HuH-7.5 (cell line): ENCODE measurements around the gene RIT2.

Source experiments
- DNase-seq: peaks from one replicate; pipeline ENCODE4 v3.0.0; 2011; ENCODE audit warnings: low spot score

RIT2 gene

DNA sequence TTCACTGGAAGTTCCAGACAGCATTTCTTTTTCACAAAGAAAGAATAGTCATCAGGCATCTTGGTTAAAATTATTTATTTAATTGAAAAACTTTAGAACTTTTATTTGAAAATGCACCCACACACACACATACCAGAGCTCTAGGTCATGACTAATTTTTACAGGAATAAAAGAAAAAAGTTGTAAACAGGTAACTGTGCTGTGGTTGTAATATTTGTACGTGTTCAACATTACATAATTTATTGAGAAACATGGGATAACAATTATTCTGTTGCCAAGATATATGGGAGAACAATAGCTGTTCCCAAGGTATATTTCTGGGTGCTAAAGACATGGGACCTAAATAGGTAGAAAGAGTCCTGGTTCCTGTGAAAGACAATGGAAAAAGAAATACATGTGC lies 104.9 kb downstream of the RIT2 start:
- DNase-seq: no peak

DNA sequence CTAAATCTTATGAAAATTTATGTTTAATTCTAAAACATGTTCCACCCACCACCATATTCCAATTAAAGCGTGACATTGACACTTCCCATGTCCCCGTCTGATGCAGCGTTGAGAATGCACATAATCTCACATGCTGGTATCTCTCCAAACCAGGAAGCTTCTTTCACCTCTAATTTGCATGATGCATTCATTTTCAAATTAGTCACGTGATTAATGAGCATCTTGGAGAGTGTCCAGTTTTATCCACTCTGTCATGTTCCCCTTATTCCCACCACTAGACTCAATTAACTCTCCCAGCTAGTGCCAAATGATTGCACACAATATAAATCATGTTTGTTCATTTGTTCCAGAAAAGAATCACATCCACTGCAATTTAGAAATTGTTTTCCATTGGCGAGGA lies 105.8 kb downstream of the RIT2 start:
- DNase-seq: no peak

DNA sequence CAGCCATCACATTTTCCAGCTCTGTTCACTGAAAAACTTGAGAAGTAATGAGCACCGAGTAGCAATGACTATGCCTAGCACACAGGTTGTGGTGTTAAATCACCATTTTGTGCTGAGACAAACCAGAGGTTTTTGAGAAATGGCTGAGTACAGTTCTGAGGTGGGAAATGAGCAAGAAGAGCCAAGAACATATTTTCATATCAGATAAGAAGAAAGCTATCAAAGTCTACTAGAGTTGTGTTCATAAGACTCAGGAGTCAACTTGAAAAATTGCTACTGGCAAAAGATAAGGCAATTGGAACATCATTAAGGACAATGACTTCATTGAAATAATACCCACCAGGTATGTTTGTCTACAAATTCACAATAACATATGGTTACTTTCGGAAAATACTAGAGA lies 108.1 kb downstream of the RIT2 start:
- no peak for DNase-seq

DNA sequence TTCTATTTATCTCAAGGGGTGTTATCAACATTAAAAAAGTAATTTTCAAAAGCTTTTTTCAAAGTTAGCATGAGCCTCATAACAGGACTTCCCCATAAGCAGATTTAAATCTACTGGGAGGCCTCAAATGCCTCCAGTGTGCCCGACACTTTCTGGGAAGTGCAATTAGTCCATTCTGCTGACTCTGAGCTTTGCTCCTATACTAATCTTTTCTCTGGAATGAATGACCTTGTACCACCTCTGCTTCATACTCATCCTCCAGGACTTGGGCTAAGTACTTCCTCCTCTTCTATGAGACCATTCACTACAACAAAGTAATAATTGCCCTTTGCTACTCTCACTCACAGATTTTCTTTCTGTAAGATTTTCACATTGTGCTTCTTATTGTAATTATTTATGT lies 111.1 kb downstream of the RIT2 start:
- DNase-seq: no peak

DNA sequence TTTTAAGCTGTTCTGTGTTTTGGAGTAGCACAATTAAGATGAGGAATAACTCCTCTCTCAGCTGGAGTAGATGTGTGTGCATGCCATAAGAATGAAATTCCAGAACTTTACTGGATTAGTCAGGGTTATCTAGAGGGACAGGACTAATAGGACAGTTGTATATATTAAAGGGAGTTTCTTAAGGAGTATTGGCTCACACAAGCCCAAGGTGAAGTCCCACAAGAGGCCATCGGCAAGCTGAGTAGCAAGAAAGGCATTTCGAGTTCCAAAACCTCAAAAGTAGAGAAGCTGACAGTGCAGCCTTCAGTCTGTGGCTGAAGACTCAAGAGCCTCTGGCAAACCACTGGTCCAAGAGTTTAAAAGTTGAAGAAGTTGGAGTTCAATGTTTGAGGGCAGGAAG lies 113.7 kb downstream of the RIT2 start:
- DNase-seq: no peak

DNA sequence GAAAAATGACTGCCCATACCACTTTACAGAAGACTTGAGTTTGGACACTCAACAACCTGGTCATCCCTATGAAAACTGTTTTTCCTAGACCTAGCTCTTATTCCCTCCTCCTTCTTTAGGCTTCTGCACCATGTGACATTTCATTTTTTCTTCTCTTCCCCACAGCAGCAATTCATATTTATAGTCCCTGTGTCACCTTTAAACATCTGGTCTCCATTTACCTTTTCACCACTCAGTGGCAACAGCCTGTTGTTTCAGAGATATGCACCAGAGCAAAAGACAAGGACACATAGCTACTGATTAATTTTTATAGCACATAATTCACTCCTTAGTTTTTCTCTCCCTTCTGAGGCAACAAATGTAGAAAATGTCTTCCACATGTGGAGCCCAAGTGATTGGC lies 118.7 kb downstream of the RIT2 start:
- no peak for DNase-seq

DNA sequence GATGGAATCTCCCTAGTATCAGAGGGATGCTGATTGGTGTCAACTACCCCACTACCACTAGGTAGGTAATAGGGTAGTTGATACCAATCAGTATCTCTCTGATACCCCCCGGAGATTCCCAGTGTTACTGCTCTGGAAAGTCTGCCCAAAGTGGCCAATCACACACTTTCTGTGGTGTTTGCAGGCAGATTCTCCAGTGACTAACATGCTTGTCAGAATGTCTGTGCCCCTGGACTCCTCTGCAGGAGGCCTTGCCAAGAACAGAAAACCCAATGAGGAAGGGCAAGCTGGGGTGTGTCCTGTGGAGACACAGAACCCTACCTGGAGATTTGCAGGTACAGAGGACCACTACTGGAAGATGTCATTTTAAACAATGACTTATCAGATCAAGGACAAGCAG lies 135.1 kb downstream of the RIT2 start:
- no peak for DNase-seq

DNA sequence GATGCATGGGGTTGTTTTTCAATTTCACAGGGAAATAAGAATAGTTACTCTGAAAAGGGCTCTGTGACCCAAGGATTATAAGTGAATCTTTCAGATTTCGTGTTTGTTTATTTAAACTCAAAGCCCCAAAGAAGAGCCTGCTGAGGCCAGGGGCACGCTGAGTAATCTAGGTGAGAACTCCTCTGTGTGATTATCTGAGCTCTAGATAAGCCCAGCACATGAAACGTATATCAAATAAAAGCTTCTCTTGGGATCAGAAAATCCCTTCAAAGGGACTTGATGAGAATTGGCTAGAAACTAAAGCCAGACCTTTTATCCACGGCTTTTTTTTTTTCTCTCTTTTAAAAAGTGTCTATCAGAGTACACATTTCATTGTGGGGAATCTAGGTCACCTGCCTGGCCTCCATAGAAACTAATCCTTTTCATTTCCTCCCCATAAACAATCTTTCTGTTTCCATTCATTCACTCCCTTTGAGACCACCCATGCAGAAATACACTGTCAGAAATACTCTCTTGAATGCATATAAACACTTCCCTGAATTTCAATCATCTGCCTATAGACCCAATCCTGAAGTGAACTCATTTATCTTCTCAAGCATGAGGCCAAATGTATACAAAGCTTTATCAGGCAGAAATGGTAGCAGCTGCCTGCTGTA lies 137.4 kb downstream of the RIT2 start:
- no peak for DNase-seq

DNA sequence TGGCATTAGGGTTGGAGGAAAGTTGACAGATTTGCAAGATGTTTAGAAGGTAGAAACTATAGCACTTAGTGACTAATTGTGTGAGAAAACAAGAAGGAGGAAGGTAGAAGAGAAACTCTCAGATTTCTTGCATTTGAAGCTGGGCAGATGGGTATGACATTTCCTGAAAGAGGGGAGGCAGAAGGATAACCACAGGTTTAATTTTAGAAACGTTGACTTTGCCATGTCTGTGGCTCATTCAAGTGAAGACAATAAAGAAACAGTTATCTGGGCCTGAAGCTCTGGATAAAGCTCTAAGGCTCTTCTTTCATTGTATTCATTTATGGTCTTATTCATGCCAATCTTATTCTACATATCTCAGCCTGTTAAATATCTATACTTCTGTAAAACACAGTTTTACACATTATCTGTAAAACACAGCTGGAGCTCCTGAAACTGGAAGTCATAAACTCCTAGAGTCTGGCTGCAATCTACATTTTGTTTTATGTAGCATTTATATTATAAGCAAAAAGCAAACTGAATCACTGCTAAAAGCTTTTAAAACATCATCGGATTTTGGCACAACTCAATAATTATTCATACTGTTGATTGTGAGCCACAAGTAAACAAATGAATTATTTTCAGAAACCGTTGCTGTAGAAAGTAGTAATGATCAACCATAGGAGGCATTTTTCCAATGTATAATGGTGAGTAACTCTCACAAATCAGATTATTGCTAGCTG lies 138.5 kb downstream of the RIT2 start:
- DNase-seq: no peak

DNA sequence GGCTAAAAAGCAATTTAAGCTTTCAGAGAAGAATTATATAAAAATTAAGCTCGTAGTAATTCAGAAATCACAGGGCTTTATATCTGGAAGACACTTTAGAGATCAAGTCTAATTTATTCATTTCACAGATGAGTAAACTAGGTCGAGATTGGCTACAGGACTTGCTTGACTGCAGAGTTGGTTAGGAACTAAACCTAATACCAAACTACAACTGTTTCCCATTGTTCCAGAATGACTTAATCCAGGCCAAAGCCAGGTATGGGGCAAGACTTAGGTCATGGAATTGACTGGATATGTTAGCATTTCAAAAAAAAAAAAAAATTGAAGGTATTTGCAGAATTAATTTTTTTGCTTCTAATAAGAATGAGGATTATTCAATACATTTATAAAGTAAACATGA lies 146.1 kb downstream of the RIT2 start:
- no peak for DNase-seq

DNA sequence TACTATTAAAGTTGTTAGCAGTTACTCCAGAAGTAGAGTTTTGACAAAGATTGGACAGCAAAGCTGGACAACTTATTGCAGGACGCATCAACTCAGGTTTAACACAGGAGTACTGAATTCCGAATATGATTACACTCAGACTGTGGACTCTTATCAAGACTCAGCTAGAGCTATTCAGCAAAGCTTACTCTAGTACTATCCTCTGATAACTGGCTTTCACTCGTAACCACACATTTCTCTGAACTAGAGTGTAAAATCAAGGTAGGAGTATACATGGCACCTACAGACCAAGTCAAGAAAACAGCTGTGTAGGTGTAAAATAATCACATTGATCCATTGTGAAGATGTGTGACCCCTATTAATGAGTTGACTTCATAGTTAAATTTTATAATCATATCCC lies 154.2 kb downstream of the RIT2 start:
- DNase-seq: no peak

DNA sequence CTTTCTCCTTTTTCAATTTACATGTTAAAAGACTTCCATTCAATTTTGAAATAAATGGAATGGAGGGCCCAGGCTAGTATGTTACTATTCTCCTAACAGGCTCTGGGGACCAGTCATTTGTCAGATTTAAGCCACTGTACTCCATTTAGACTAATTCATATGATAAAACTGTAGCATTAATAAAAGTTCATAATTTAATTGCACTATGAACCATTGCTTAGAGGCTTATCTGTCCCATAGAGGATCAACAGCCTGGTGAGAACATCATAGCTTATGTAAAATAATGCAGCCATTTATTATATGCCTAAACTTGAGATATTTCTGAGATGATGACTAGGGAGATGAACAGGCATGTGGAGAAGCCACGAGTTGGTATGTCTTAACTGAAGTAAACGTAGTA lies 156.0 kb downstream of the RIT2 start:
- no peak for DNase-seq

DNA sequence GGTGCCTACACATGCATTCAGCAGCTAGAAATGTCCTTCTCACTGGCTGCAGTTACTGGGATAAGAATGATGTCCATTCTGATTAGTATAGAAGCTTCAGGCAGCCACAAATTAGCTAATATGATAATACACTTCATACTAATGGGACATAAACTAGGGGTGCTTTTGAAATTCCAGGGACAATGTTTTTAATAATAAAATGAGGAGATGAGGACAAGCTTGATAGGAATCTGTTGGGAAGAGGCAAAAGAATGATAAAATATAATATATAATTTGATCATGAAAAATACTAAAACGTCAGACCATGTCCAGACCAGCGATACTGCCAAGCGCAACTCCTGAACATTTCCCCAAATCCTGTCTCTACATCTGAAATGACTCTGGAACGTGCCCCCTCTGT lies 157.1 kb downstream of the RIT2 start:
- no peak for DNase-seq

DNA sequence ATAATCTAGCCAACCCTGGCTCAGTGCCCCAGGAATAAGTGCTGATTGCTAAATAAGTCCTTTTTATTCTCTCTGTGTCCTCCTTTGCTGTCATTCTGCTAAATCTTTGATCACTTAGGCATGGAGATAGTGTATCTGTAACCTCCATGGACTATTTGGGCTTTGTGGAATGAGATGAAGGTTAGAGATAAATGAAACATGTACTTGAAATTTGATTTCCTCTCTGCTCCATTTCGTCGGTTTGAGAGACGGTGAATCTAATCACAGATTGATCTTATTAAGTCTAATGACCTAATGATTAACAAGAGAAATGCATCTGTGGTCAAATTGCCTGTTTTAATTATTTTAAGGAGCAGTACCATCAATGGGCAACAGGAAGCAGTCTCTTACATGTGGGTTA lies 159.2 kb downstream of the RIT2 start:
- DNase-seq: no peak

DNA sequence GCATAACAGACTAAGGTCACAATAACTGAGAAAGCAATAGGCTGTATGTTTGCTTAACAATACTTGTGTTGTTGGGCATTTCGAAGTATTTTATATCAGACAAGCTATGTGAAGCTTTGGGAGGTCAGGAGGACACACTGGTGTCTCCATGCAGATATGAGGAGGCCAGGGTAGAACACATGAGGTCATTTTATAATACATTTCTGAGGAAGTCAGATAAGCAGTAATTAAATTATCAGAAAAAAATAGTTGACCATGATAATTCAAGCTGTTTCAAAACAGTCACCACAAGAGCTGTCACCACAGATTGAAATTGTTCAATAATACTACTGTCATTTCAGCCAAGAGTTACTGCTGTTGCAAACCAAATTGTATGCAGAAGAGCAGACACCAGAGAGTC lies 160.6 kb downstream of the RIT2 start:
- DNase-seq: no peak

DNA sequence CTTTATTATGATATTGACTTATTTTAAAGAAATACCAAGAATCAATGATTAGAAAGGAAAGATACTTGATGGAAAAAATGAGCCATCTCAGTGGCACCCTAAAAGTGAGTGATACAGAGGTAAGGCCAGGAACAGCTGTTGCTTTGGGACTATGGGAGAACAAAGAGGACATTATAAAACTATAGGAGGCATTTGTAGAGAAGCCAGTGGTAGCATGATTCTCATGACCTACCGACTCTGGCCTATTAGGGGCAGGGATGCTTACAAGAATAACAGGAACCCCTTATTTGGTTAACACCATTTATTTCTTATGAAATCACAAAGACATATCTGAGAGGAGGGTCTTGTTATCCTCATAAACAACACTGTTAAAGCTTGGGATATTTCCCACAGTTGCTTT lies 162.2 kb downstream of the RIT2 start:
- DNase-seq: no peak

DNA sequence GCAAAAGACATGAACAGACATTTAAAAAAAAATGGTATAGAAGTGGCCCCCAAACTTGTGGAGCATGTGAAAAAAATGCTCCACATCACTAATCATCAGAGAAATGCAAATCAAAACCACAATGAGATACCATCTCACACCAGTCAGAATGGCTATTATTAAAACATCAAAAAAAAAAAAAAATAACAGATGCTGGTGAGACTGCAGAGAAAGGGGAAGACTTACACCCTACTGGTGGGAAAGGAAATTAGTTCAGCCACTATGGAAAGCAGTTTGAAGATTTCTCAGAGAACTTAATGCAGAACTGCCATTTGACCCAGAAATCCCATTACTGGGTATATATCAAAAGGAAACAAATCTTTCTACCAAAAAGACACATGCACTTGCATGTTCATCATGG lies 164.8 kb downstream of the RIT2 start:
- DNase-seq: no peak

DNA sequence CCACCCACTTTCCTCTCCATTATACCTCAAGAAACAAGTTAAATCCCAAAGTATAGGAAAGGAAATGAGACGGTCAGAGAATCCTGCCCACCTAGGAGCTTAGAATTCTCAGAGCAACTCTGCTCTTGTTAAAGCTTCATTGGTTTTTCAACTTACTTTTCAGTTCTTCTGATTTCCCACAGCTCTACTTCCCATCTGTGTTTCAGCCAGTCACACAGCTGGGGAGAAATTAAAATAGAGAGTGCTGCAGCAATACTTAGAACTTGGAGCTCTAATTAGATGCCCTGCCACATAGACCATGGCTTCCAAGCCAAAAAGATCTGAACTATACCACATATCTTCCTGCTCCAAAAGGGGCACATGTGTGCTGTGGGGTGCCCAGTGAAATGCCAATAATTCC lies 166.7 kb downstream of the RIT2 start:
- DNase-seq: no peak

DNA sequence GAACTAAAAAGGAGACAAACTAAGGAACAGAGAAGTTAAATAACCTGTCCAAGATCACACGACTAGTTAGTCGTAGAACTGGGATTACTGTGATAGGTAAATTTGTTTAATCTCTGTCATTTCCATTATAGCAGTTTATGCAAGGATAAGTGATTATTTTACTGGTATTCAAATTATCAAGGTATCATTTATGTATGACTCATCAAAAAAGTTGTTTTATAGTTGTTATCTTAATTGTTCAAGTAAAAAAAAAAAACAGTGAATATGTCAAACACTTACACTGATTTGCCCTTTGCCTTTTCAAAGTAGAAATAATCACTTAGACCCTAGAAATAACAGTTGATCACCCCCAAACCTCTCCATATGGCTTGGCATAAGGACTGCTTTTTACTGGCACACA lies 173.6 kb downstream of the RIT2 start:
- no peak for DNase-seq

DNA sequence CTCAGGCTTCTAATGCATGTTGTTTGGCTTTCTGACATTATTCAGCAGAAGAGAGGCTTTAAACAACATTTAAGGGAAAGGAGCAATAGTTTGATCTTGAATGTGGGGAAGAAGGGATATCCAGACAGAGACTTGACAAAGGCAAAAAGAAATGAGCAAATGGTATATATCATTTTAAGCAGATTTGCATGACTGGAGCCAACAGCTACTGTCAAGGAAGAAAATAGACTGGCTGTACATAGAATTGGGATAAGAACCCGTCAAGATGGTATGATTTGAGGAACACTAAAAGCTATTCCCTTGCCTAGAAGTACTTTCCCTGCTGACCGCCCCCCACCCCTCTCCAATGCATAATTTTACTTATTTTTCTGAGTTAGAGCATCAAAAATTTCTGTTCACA lies 174.5 kb downstream of the RIT2 start:
- no peak for DNase-seq

DNA sequence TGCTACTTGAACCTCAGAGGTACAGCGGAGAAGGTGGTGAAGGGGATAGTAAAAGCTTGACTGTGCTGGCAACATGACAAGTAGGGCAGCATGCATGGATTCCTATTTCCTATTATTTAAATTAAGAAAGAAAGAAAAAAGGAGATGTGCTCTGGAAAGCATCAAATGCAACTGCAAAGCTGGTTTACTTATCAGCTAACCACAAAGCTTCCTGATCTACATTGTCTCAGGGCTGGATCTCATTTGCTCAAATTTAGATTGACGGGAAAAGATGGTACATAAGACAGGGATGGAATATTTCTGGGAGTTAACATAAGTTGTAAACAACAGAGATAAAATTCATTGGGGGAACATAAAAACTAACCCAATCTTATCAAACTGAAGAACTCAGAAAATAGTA lies 178.0 kb downstream of the RIT2 start:
- DNase-seq: no peak

DNA sequence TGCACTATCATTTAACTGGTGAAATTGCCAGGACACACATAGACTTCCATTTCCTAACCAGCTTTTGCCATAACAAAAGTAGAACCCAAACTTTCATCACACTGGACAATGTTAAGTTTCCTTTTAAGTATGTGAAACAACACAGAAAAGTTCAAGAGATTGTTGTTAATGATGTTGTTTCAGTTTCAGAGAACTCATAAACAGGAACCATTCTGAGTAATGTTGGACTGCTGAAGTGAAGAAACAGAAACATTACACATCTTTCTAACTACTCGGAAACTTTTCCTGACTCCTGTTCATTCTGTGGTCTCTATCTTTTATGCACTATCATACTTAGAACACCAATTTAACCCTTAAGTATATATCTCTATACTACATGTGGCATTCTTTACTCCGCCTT lies 179.2 kb downstream of the RIT2 start:
- no peak for DNase-seq

DNA sequence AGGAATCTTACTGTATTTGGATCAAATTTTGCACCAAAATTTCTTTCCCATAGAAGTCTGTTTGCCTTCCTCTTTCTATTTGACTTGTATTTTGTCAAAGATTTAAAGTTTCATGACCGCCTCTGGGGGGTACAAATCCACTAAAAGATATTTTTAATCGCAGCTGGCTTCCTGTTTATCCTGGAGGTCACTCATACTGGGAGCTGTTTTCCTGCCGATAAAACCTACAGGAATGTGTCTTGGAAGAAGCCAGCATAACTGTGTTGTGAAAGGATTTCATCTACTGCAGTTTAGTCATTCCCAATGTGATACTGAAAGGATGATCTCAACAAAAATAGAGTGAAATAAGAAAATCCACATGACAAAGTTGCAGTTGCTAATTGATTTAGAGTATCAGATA lies 184.0 kb downstream of the RIT2 start:
- no peak for DNase-seq

DNA sequence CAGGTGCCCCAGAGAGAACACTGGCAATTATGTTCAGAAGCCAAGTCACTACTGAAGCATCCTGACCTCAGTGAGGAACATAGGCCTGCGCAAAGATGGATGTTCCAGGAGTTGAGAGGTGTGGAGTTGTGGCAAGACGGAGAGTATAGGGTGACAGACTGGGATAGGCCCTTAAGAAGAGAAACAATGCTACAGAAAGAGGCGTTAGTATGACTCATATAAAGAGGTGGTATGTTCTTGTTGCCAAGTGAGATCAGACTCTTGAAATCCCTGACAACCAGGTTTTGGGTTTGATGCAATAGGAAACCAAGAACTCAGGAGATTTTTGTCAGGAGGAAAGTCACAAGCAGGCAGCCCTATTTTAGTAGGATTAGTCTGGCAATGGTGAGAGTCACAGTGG lies 185.6 kb downstream of the RIT2 start:
- DNase-seq: no peak
